Measurements from ENCODE around the gene ATG2A. TPM values are rescaled to one million over a fixed set of nuclear protein-coding genes. Genes with fewer than 3 reads are reported as not detected.

ATG2A gene
- total and polyA plus RNA-seq, 10 of the 15 experiments (the other 5 are each of a cell fraction or from before 2014, with no cell fraction given) = 0.08 to 19.0 (median 4.6) TPM

- TF ChIP-seq STAT3 (IDR thresholded peaks at IDR 0.05; ENCODE audit: low read depth, low read length) (no peak), IRF3 (IDR thresholded peaks at IDR 0.05) (no peak), PKNOX1 (IDR thresholded peaks at IDR 0.05) (peak; percentile 80), FOXK2 (IDR thresholded peaks at IDR 0.05) (no peak), ZNF384 (IDR thresholded peaks at IDR 0.05; ENCODE audit: borderline replicate concordance, low read depth, low read length) (0 out of 2 replicates have a peak, but pooled peaks have one; percentile 3)
Observed at GRCh38 chr11:64880240-64881001, 36.6 kb downstream of the ATG2A start (continued).

- DNase-seq (ENCODE audit: low read depth, low spot score) (no peak), ATAC-seq (peak; percentile 4), FAIRE-seq (peak; percentile 13)
- CTCF ChIA-PET = interaction anchor here (0.6 to 30.0 kb wide), 4 partner anchors 9 to 131 kb away, joined by 3 to 1208 read pairs (median 45); partner anchors contain the start of gene CDC42BPG
- TSS peak; percentile 90 for BruUV-seq (replicated peaks)
- H2AFZ ChIP-seq (ENCODE audit: control insufficient read depth, low read depth, low read length) = peak overlapping the region; percentile 33; the same call in 1 of the 2 replicates
- RAD21 ChIA-PET (ENCODE audit: unreplicated experiment) = interaction anchor here (0.8 to 12.5 kb wide), 4 partner anchors 8 to 29 kb away, joined by 3 to 253 read pairs (median 110); no protein-coding TSS in a partner anchor
- 4% methylated on average over 16 of the region's 16 CpGs for WGBS (ENCODE audit: insufficient coverage, insufficient replicate concordance, low lambda C conversion rate, missing lambda C conversion rate)
- intact Hi-C loops (cut with micrococcal nuclease; ENCODE audit: unreplicated experiment) = loop anchor here (2.0 to 10.0 kb wide), 3 partner anchors 29 to 835 kb away; partner anchors contain the start of genes KAT5 and MAP3K11
- H4K20me1 ChIP-seq (ENCODE audit: control insufficient read depth, insufficient read depth) = peaks cover 3% of the 10 kb centered on the region; the same call in 1 of the 2 replicates
- POLR2A ChIA-PET = interaction anchor here (0.5 to 19.9 kb wide), 8 partner anchors 8 to 1041 kb away, joined by 3 to 620 read pairs (median 3); partner anchors contain the start of gene PRDX5
- peak overlapping the region; percentile 96 for H3K4me3 ChIP-seq
- H3K9me3 ChIP-seq (replicated peaks; ENCODE audit: control insufficient read depth, insufficient read depth, low read length) = no peaks in the 10 kb centered on the region
- no peaks in the 10 kb centered on the region for H3K27me3 ChIP-seq (replicated peaks in 1 of 2; ENCODE audit: control insufficient read depth in 2 of 2, insufficient read depth in 2 of 2, low read length in 1 of 2)
- peak overlapping the region; percentile 98 for H3K4me2 ChIP-seq (ENCODE audit: control insufficient read depth, insufficient read depth)
- peak overlapping the region; percentile 97 for H3K27ac ChIP-seq (ENCODE audit: control insufficient read depth, insufficient read depth)
- H3K9ac ChIP-seq (ENCODE audit: control insufficient read depth, insufficient read depth, low read length) = peak overlapping the region; percentile 95
- peaks cover 27% of the 10 kb centered on the region for H3K4me1 ChIP-seq (ENCODE audit: control insufficient read depth, insufficient read depth, low read length)
- in situ Hi-C loops (cut with MboI) = no loop called here
- peaks cover 0 to 2% of the 10 kb centered on the region in 2 experiments; a peak in 2 of 4 replicates for H3K36me3 ChIP-seq (ENCODE audit: control insufficient read depth in 2 of 2, insufficient read depth in 2 of 2, low read length in 1 of 2)
- H3K79me2 ChIP-seq (ENCODE audit: control insufficient read depth, insufficient read depth, low read length) = peaks cover 51% of the 10 kb centered on the region
- SMC1A ChIA-PET (ENCODE audit: uncharacterized antibody, unreplicated experiment) = interaction anchor here (0.7 to 11.5 kb wide), 4 partner anchors 8 to 28 kb away, joined by 3 to 227 read pairs (median 114); no protein-coding TSS in a partner anchor
- no peak for TF ChIP-seq IRF5 (IDR thresholded peaks at IDR 0.05; ENCODE audit: borderline replicate concordance)
- TF ChIP-seq SREBF1 (IDR thresholded peaks at IDR 0.05; ENCODE audit: low read length) = no peak
- peak; percentile 69; the same call in 1 of the 2 replicates for TF ChIP-seq RELB (IDR thresholded peaks at IDR 0.05; ENCODE audit: low read depth)
- TF ChIP-seq EGR1 (IDR thresholded peaks at IDR 0.05; ENCODE audit: borderline replicate concordance in 1 of 2, low read depth in 2 of 2, low read length in 2 of 2) = 0 out of 3 replicates have a peak, but pooled peaks of 1 of the 2 experiments have one; percentile 21
- no peak for TF ChIP-seq RFX5 (IDR thresholded peaks at IDR 0.05; ENCODE audit: low read depth, low read length)
- TF ChIP-seq IKZF1 (conservative IDR thresholded peaks at IDR 0.05) = peak; percentile 88; the same call in 1 of the 2 replicates
Observed at GRCh38 chr11:64879244-64879900, 37.6 kb downstream of the ATG2A start.
